Measurements from ENCODE around the gene CRYBA4.
"Not testable (repeated sequence)": the region's sequence is repeated elsewhere in the genome, so short reads cannot be mapped to it uniquely, and the experiment has no call there.

Gene CRYBA4

GRCh38 chr22:26604368-26604767 is 17.4 kb upstream of the CRYBA4 start:
- no peak for DNase-seq (ENCODE audit: low read depth in 1 of 2, low spot score in 1 of 2)
- TF ChIP-seq JUND (IDR thresholded peaks at IDR 0.05; ENCODE audit: low read depth): no peak
- in situ Hi-C loops (cut with HindIII; ENCODE audit: low pct_unique_long_range_greater_than_20kb, low sequenced_read_pairs): no loop called here

- in situ Hi-C loops (cut with HindIII; ENCODE audit: low pct_unique_long_range_greater_than_20kb, low sequenced_read_pairs): no loop called here
- DNase-seq (ENCODE audit: low read depth in 1 of 2, low spot score in 1 of 2): no peak
Measured at GRCh38 chr22:26606611-26607010, 15.2 kb upstream of the CRYBA4 start.

GRCh38 chr22:26608129-26608528 is 13.6 kb upstream of the CRYBA4 start:
- TF ChIP-seq JUND (IDR thresholded peaks at IDR 0.05; ENCODE audit: low read depth): no peak
- no peak for DNase-seq (ENCODE audit: low read depth in 1 of 2, low spot score in 1 of 2)
- in situ Hi-C loops (cut with HindIII; ENCODE audit: low pct_unique_long_range_greater_than_20kb, low sequenced_read_pairs): no loop called here

More at GRCh38 chr22:26606611-26607010, 15.2 kb upstream of the CRYBA4 start:
- no peak for TF ChIP-seq JUND (IDR thresholded peaks at IDR 0.05; ENCODE audit: low read depth)

GRCh38 chr22:26609287-26609686 is 12.5 kb upstream of the CRYBA4 start:
- in situ Hi-C loops (cut with HindIII; ENCODE audit: low pct_unique_long_range_greater_than_20kb, low sequenced_read_pairs): no loop called here
- no peak for DNase-seq (ENCODE audit: low read depth in 1 of 2, low spot score in 1 of 2)
- no peak for TF ChIP-seq JUND (IDR thresholded peaks at IDR 0.05; ENCODE audit: low read depth)

- TF ChIP-seq JUND (IDR thresholded peaks at IDR 0.05; ENCODE audit: low read depth): no peak
- in situ Hi-C loops (cut with HindIII; ENCODE audit: low pct_unique_long_range_greater_than_20kb, low sequenced_read_pairs): no loop called here
- DNase-seq (ENCODE audit: low read depth in 1 of 2, low spot score in 1 of 2): no peak
Measured at GRCh38 chr22:26610072-26610958, 11.4 kb upstream of the CRYBA4 start.

GRCh38 chr22:26610996-26611395 is 10.8 kb upstream of the CRYBA4 start:
- in situ Hi-C loops (cut with HindIII; ENCODE audit: low pct_unique_long_range_greater_than_20kb, low sequenced_read_pairs): no loop called here
- DNase-seq (ENCODE audit: low read depth in 1 of 2, low spot score in 1 of 2): no peak
- no peak for TF ChIP-seq JUND (IDR thresholded peaks at IDR 0.05; ENCODE audit: low read depth)

- no peak for DNase-seq (ENCODE audit: low read depth in 1 of 2, low spot score in 1 of 2)
- TF ChIP-seq JUND (IDR thresholded peaks at IDR 0.05; ENCODE audit: low read depth): no peak
- in situ Hi-C loops (cut with HindIII; ENCODE audit: low pct_unique_long_range_greater_than_20kb, low sequenced_read_pairs): no loop called here
Measured at GRCh38 chr22:26612652-26613051, 9.1 kb upstream of the CRYBA4 start.

GRCh38 chr22:26613753-26614152 is 8.0 kb upstream of the CRYBA4 start:
- DNase-seq (ENCODE audit: low read depth in 1 of 2, low spot score in 1 of 2); in situ Hi-C loops (cut with HindIII; ENCODE audit: low pct_unique_long_range_greater_than_20kb, low sequenced_read_pairs): not testable (repeated sequence)

GRCh38 chr22:26614322-26614721 is 7.4 kb upstream of the CRYBA4 start:
- DNase-seq (ENCODE audit: low read depth in 1 of 2, low spot score in 1 of 2): no peak
- no peak for TF ChIP-seq JUND (IDR thresholded peaks at IDR 0.05; ENCODE audit: low read depth)
- in situ Hi-C loops (cut with HindIII; ENCODE audit: low pct_unique_long_range_greater_than_20kb, low sequenced_read_pairs): no loop called here

GRCh38 chr22:26615149-26615548 is 6.6 kb upstream of the CRYBA4 start:
- no peak for TF ChIP-seq JUND (IDR thresholded peaks at IDR 0.05; ENCODE audit: low read depth)
- DNase-seq (ENCODE audit: low read depth in 1 of 2, low spot score in 1 of 2): no peak
- in situ Hi-C loops (cut with HindIII; ENCODE audit: low pct_unique_long_range_greater_than_20kb, low sequenced_read_pairs): no loop called here

GRCh38 chr22:26615830-26616435 is 5.8 kb upstream of the CRYBA4 start:
- in situ Hi-C loops (cut with HindIII; ENCODE audit: low pct_unique_long_range_greater_than_20kb, low sequenced_read_pairs): no loop called here
- DNase-seq (ENCODE audit: low read depth in 1 of 2, low spot score in 1 of 2): no peak

GRCh38 chr22:26616650-26617049 is 5.1 kb upstream of the CRYBA4 start:
- TF ChIP-seq JUND (IDR thresholded peaks at IDR 0.05; ENCODE audit: low read depth): no peak
- in situ Hi-C loops (cut with HindIII; ENCODE audit: low pct_unique_long_range_greater_than_20kb, low sequenced_read_pairs): no loop called here
- DNase-seq (ENCODE audit: low read depth in 1 of 2, low spot score in 1 of 2): no peak

More at GRCh38 chr22:26615830-26616435, 5.8 kb upstream of the CRYBA4 start:
- no peak for TF ChIP-seq JUND (IDR thresholded peaks at IDR 0.05; ENCODE audit: low read depth)

All from T47D (cell line).